Effector CD8-positive, alpha-beta T cell (primary cell): ENCODE data around the gene FAM135A.
"Not testable (repeated sequence)": the region's sequence is repeated elsewhere in the genome, so short reads cannot be mapped to it uniquely, and the experiment has no call there.

Experiments
- DNase-seq: peaks from one replicate; lab custom pipeline; 2025; lab: John Stamatoyannopoulos, UW

Gene FAM135A

DNA sequence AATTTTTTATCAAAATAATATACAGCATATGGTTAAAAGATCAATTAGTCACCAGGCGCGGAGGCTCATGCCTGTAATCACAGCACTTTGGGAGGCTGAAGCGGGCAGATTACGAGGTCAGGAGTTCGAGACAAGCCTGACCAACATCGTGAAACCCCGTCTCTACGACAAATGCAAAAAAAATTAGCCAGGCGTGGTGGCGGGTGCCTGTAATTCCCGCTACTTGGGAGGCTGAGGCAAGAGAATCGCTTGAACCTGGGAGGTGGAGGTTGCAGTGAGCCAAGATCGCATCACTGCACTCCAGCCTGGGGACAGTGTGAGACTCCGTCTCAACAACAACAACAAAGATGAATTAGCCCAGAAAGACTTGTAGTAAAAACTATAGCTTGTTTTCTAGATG is 46.4 kb downstream of the FAM135A start:
- DNase-seq, result not testable (repeated sequence)

DNA sequence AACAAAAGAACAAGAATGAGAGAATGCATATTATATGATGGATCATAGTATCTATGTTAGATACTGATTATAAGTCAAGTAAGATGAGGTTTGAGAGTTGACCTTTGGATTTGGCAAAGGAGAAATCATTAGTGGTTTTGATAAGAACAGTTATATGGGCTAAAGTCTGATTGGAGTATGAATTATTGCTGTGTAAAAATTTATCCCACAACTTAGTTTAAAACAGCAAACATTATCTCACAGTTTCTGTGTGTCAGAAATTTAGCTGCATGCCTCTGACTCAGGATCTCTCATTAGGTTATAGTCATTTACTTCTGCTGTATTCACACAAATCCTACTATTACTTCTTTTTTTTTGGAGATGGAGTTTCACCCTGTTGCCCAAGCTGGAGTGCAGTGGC is 56.7 kb downstream of the FAM135A start:
- no peak for DNase-seq

DNA sequence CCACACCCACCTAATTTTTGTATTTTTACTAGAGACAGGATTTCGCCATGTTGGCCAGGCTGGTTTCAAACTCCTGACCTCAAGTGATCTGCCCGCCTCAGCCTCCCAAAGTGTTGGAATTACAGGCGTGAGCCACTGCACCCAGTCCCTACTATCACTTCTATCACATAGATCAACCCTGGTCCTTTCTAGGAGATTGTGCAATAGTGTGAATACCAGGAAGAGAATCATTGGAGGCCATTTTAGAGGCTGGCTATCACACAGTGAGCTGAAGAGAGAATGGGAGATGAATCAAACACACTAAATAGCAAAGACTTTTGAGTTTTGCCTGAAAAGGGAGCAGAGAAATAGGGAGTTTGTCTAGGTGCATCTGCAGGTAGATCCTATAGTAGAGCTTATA is 57.2 kb downstream of the FAM135A start:
- DNase-seq, result not testable (repeated sequence)

DNA sequence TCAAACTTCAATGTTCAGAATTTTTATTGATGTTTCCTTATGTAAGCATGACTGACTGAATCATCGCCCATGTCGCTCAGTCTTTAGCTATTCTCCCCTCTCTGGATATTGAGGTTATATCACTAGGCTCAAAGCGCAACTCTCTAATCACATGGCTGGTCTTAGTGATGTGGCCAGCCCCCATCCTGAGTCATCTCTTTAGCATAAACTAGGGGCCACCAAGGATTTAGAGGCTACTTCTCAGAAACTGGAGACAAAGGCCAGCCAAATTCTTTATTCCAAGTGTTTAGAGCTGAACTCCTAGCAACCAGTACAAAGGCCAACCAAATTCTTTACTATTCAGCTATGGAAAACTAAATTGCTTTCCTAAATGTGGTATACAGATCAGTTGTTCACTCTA is 61.4 kb downstream of the FAM135A start:
- no peak for DNase-seq

DNA sequence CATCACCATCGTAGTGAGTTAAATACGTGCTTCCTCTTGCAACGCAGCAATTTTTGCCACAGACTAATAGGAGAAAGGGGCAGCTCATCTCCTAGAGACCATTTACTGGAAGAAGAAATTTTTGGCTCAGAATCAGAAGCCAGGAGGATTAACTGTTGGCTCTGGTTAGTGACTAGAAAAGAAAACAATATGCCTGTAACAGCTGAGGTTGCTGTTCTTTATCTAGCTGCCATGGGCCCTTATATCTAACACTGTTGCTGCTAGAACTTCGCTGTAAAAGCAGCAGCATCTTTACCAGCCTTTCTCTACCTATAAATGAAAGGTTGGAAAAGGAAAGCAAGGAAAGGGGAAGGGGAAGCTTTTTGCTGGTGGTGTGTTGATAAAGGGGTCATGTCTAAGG is 65.9 kb downstream of the FAM135A start:
- DNase-seq, result no peak

DNA sequence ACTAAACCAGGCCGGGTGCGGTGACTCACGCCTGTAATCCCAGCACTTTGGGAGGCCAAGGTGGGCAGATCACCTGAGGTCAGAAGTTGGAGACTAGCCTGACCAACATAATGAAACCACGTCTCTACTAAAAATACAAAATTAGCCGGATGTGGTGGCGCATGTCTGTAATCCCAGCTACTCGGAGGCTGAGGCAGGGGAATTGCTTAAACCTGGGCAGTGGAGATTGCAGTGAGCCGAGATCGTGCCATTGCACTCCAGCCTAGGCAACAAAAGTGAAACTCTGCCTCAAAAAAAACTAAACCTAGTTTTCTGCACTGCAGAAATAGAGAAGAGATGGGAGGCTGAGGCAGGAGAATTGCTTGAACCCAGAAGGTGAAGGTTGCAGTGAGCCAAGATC is 73.3 kb downstream of the FAM135A start:
- DNase-seq, result not testable (repeated sequence)

DNA sequence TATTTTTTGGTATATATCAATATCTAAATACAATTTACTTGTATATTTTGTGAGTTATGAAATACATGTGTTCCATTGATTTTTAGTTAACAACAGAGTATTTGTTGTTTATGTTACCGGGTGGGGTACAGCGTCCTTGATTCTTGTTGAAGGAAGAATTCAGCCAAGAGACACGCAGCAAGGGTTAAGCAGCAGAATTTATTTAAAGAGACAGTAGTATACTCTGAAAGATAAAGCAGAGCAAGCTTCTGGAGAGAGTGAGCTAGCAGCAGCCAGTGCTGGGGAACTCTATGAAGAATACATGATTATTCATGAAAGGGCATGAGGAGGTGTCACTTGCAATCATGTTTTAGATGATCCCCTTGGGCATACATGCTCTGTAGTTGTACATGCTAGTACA is 76.1 kb downstream of the FAM135A start:
- DNase-seq, result no peak

DNA sequence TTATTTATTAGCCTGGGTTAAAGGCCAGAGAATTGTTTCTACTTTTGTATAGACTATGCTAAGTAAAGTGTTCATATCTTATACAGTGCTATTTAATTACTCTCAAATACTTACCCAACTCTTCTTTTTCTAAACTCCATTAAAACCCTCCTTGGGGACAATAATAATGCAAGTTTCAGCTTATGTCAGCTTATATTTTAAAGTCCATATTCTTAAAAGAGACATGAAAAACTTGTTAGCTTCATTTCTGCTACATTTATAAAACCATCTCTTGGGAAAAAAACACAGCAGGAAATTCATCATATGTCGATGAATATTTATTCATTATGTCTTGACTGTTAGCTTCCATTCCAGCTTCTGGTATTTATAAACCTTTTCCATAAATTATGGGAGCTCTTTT is 81.5 kb downstream of the FAM135A start:
- no peak for DNase-seq

DNA sequence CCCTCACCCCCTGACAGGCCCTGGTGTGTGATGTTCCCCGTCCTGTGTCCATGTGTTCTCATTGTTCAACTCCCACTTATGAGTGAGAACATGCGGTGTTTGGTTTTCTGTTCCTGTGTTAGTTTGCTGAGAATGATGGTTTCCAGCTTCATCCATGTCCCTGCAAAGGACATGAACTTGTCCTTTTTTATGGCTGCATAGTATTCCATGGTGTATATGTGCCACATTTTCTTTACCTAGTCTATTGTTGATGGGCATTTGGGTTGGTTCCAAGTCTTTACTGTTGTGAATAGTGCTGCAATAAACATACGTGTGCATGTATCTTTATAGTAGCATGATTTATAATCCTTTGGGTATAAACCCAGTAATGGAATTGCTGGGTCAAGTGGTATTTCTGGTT is 82.5 kb downstream of the FAM135A start:
- not testable (repeated sequence) for DNase-seq

DNA sequence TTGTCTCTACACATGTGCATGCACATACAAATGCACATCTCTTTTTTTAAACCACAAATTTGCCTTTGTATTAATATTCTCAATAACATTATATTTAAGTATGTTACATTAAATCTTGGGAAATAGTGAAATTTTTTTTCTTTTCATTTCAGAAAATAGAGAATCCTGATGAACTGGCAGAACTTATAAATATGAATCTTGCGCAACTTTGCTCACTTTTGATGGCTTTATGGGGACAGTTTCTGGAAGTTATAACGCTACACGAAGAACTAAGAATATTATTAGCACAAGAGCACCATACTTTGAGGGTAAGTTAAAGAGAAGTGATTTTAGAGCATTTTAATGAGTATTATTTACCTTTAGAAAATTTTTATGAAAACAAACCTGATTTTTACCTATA is 89.2 kb downstream of the FAM135A start:
- no peak for DNase-seq

DNA sequence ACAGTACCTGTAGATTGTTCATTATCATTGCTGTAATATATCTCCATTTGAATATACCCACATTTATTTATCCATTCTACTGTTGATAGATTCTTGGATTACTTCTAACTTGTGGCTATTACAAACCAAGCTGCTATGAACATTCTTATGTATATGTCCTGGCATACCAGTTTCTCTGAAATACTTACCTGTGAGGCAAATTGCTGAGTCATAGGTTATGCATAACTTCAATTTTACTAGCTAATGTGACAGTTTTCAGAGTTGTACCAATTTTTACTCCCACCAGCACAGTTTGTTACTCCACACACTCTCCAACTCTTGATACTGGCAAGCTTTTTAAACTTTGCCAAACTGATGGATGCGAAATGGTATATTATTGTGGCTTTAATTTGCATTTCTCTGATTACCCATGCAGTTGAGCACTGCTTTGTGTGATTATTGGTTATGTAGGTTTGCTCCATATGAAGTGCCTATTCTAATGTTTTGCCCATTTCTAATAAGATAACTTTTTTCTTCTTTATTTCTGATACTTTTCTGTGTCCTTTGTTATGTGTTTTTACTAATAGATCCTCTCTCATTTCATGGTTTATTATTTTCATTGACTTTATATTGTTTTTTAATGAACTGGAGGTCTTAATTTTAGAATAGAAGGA is 90.6 kb downstream of the FAM135A start:
- no peak for DNase-seq

DNA sequence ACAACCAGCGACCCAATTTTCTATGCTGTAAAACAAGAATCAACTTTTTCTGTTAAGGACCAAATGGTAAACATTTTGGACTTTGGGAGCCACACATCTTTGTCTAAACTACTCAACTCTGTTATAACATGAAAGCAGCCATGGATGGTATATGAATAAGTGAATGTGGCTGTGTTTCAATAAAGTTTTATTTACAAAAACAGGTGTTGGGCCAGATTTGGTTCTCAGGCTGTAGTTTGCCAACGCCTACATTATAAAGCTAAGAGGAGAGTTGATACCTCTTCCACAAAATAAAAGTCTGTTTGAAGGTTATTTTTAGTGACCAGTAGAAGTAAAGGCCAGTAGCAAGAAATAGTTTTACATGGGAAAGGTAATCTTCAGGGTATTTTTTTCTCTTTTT is 93.0 kb downstream of the FAM135A start:
- DNase-seq, result no peak

DNA sequence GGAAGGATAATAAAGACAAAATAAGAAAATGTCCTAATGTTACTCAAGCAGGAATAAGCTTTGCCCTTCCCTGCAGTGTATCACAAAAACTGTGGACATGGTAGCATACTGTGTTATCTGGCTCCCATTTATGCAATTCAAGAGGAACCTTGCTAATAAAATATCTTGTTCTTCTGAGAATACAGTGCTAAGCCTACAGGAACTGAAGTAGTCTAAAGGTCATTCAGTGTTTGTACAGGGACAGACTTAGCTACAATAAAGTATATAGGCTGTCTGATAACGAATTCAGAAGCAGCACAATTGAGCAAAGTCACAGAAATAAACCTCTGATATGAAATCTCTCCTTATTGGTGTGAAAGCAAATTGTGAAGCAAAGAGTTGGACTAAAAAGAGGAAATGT is 93.9 kb downstream of the FAM135A start:
- DNase-seq, result no peak

DNA sequence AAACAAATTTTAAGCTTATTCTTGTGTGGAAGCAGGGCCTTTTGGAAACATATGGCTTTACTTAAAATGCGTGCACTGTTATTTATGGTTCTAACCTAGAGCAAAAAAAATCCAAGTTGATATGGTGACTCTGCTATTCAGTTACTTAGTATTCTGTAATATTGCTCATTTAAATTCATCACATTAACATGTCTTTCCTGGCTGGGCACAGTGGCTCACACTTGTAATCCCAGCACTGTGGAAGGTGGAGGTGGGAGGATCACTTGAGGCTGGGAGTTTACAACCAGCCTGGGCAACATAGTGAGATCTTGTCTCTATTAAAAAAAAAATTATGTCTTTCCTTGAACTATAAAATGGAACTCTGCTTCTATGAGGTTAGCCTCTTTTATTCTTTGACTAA is 95.6 kb downstream of the FAM135A start:
- DNase-seq, result no peak

DNA sequence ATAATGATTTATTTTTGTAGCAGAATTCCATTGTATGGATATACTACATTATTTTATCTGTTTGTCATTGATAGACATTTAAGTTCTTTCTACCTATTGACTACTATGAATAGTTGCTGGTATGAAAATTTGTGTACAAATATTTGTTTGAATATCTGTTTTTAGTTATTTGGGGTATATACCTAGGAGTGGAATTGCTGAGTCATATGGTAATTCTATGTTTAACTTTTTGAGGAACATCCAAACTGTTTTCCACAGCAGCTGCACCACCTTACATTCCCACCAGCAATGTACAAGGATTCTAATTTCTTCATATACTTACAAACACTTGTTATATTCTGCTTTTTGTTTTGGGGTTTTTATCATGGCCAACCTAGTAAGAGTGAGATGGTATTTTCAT is 97.3 kb downstream of the FAM135A start:
- no peak for DNase-seq

DNA sequence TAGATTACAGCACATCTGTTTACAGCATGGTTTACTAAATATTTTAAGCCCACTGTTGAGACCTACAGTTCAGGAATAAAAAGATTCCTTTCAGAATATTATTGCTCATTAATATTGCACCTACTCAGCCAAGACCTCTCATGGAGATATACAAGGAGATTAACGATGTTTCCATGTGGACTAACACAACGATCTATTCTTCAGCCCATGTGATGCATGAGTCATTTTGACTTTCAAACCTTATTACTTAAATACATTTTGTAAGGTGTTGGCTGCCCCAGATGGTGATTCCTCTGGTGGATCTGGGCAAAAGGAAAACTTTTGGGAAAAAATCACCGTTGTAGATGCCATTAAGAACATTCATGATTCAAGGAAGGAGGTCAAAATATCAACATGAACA is 105.4 kb downstream of the FAM135A start:
- DNase-seq, result no peak

DNA sequence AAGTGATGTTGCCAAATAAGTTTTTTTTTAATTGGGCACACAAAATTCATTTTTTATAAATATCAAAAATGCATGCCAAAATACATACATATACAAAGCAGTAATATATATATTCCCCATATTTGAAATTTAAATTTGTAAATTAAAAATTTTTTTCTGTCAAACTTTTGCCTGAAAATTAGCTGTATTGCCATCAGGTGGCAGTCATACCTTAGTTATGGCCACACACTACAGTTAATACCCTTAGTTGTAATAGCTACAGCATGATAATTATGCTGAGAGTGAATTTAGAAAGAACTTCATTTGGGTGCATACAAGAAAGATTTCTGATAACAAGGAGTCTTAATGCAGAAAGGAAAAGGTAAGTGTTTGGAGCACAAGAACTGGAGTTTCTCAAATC is 107.3 kb downstream of the FAM135A start:
- no peak for DNase-seq

DNA sequence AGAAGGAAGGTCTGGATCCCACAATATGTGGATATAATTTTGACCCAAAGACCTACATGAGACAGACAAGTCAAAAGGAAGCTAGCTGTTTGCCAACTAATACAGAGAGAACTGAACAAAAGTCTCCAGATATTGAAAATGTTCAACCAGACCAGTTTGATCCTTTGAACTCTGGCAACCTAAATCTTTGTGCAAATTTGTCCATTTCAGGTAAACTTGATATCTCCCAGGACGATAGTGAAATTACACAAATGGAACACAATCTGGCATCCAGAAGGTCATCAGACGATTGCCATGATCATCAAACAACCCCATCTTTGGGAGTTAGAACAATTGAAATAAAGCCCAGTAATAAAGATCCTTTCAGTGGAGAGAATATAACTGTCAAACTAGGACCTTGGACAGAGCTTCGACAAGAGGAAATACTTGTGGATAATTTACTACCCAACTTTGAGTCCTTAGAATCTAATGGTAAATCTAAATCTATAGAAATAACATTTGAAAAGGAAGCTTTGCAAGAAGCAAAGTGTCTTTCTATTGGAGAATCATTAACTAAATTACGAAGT is 111.5 kb downstream of the FAM135A start:
- no peak for DNase-seq

DNA sequence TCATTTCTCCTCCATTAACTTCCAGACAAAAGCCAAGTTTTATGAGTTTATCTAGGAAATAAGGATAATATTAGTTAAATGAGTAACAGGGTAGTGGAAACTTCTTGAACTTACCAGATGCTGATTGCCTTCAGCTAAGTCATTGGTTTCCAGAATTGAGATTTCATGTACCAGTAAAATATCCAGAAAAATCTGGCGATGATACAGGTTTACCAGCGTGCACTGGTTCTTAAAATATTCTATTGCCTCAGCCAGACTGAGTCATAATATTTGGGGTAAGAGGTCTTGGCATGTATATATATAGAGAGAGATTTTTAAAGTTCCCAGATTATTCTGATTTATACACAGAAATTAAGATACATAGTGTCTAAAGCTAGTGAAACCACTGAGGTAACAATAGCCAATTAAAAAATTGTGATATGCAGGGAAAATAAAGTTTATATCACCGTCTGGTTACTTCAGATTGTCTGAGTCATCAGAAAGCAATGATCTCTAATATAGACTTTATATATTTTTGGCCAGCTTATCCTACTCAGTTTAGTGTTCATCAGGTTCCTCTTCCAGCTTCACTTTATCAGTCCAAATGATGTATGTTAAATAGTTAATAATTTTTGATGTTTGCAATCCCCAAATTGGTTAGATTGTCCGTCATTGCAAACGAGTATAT is 113.9 kb downstream of the FAM135A start:
- no peak for DNase-seq

DNA sequence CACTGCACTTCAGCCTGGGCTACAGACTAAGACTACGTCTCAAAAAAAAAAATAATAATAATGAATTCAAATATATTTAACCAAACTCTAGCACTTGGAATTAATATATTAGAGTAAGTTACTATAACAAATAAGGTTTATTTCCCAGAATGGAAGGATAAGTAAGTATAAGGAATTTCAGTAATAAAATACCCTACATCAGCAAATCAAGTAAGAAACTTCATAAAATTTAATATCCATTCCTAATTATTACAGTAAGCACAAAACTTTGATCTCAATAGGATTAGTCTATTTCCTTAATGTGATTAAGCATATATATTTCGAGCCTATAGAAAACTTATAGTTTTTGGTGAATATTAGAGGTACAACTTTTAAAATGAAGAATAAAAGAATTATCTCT is 116.7 kb downstream of the FAM135A start:
- no peak for DNase-seq

DNA sequence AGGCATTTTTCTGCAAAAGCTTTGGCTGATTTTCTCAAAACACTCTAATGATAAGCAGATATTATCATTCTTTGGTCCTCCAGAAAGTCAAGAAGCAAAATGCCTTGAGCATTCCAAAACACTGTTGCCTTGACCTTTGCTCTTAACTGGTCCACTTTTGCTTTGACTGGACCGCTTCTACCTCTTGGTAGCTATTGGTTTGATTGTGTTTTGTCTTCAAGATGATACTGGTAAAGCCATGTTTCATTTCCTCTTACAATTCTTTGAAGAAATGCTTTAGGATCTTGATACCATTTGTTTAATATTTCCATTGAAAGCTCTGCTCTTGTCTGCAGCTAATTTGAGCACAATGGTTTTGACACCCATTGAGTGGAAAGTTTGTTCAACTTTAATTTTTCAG is 117.8 kb downstream of the FAM135A start:
- DNase-seq, result no peak

DNA sequence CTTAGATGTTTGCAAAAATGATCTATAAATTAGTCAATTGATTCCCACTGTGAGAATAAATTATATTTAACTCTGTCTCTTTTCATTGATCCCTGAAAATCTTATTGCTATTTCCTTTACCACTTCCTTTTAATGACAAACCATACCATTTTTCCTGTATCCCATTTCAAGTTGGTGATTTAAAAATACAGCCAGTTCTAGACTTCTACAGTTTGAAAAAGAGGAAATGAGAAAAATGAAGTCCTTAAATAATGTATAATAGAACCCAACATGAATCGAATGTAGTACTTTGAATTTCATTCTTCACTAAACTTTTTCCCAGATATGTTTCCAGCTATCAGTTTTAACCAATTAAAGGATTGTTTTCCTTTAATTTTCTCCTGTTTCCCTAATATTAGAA is 124.0 kb downstream of the FAM135A start:
- no peak for DNase-seq

DNA sequence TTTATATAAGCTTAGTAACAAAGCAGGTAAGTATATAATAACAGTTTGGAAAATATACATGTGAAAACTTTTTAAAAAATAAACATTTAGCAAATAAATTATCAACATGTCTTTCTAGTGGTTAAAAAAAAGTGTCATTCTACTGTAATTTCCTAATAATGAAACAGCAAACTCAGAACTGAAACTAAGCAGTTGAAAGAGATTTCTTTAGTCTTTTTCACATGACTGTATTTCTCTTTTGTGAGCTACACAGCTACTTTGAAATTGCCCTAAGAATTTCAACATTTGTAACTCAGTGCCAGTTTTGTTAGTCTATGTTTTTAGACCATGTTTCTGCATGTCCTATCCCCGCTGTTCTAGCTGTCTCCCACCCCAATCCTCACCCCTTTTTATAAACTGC is 125.1 kb downstream of the FAM135A start:
- no peak for DNase-seq

DNA sequence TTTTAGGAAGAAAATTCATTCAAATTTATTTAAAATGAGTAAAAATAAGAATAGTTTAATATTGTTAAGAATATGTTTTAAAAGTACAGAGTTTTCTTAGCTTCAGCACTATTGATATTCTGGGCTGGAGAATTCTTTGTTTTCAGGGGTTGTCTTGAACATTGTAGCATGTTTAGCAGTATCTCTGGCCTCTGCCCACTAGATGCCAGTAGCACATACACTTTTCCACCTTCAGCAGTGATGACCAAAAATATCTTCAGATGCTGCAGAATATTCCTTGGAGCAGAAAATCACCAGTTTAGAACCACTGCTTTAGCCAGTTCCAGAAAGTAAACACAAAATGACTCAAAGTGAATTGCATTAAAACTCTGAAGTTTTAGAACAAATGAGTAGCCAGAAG is 134.0 kb downstream of the FAM135A start:
- no peak for DNase-seq
